HEK293 (cell line): ENCODE data around the gene C19orf33.
A peak's percentile ranks its signal among the peaks of the same experiment; 100 is the strongest.

Experiments
- ATF2 ChIP-seq: fragments of 450-650 bp; formaldehyde crosslinking; IDR thresholded peaks from 2 replicates; pipeline ENCODE4 v1.5.1; 2016; ENCODE audit warnings: missing biosample characterization, missing genetic modification characterization, low read depth
- BCL11B ChIP-seq: fragments of 450-650 bp; formaldehyde crosslinking; IDR thresholded peaks from 2 replicates; pipeline ENCODE4 v1.5.1; 2016; ENCODE audit warnings: low read depth, missing biosample characterization, missing genetic modification characterization
- EGR2 ChIP-seq: fragments of 450-650 bp; formaldehyde crosslinking; IDR thresholded peaks from 2 replicates; pipeline ENCODE4 v1.5.1; 2016; ENCODE audit warnings: low read depth, missing biosample characterization, missing genetic modification characterization
- GFI1B ChIP-seq: fragments of 450-650 bp; formaldehyde crosslinking; IDR thresholded peaks from 2 replicates; pipeline ENCODE4 v1.5.1; 2016; ENCODE audit warnings: missing biosample characterization, missing genetic modification characterization
- GLI2 ChIP-seq: fragments of 450-650 bp; formaldehyde crosslinking; IDR thresholded peaks from 2 replicates; pipeline ENCODE4; 2017; ENCODE audit warnings: missing biosample characterization, missing genetic modification characterization, low read depth, borderline replicate concordance
- HIC1 ChIP-seq: fragments of 450-650 bp; formaldehyde crosslinking; IDR thresholded peaks from 2 replicates; pipeline ENCODE4 v1.5.1; 2016; ENCODE audit warnings: missing biosample characterization, missing genetic modification characterization
- HOXA7 ChIP-seq: sonication (generic); formaldehyde crosslinking; IDR thresholded peaks from 2 replicates; pipeline ENCODE4 v1.8.1; 2022; ENCODE audit warnings: missing genetic modification reagents, borderline replicate concordance
- KLF16 ChIP-seq: fragments of 450-650 bp; formaldehyde crosslinking; IDR thresholded peaks from 2 replicates; pipeline ENCODE4 v1.5.1; 2017; ENCODE audit warnings: missing biosample characterization, missing genetic modification characterization
- PRDM1 ChIP-seq: fragments of 450-650 bp; formaldehyde crosslinking; IDR thresholded peaks from 2 replicates; pipeline ENCODE4; 2016; ENCODE audit warnings: missing biosample characterization, missing genetic modification characterization
- RBAK ChIP-seq: fragments of 450-650 bp; formaldehyde crosslinking; IDR thresholded peaks from 2 replicates; pipeline ENCODE4 v1.5.1; 2016; ENCODE audit warnings: missing biosample characterization, missing genetic modification characterization
- REPIN1 ChIP-seq: fragments of 450-650 bp; formaldehyde crosslinking; IDR thresholded peaks from 2 replicates; pipeline ENCODE4 v1.5.1; 2017; ENCODE audit warnings: missing biosample characterization, missing genetic modification characterization, low read depth
- SP3 ChIP-seq: fragments of 450-650 bp; formaldehyde crosslinking; IDR thresholded peaks from 2 replicates; pipeline ENCODE4 v1.5.1; 2016; ENCODE audit warnings: missing biosample characterization, missing genetic modification characterization
- TCF7L2 ChIP-seq: IDR thresholded peaks from 2 replicates; pipeline ENCODE4 v1.6.1; 2011; ENCODE audit warnings: low read depth, mild to moderate bottlenecking, inconsistent platforms, low read length, moderate library complexity, borderline replicate concordance
- YY1 ChIP-seq: fragments of 450-650 bp; formaldehyde crosslinking; IDR thresholded peaks from 2 replicates; pipeline ENCODE4 v1.5.1; 2018; ENCODE audit warnings: missing biosample characterization, missing genetic modification characterization
- ZBTB21 ChIP-seq: fragments of 450-650 bp; formaldehyde crosslinking; IDR thresholded peaks from 2 replicates; pipeline ENCODE4 v1.5.1; 2017; ENCODE audit warnings: missing biosample characterization, missing genetic modification characterization
- ZBTB6 ChIP-seq: fragments of 450-650 bp; formaldehyde crosslinking; IDR thresholded peaks from 2 replicates; pipeline ENCODE4 v1.5.1; 2017; ENCODE audit warnings: missing biosample characterization, missing genetic modification characterization
- ZFHX2 ChIP-seq: fragments of 450-650 bp; formaldehyde crosslinking; conservative IDR thresholded peaks from 2 replicates; pipeline ENCODE4 v1.5.1; 2016; ENCODE audit warnings: missing biosample characterization, missing genetic modification characterization
- ZNF133 ChIP-seq: fragments of 450-650 bp; formaldehyde crosslinking; IDR thresholded peaks from 2 replicates; pipeline ENCODE4 v1.5.1; 2016; ENCODE audit warnings: missing biosample characterization, missing genetic modification characterization
- ZNF148 ChIP-seq: fragments of 450-650 bp; formaldehyde crosslinking; IDR thresholded peaks from 2 replicates; pipeline ENCODE4 v1.5.0; 2017; ENCODE audit warnings: missing biosample characterization, missing genetic modification characterization, borderline replicate concordance
- ZNF19 ChIP-seq: fragments of 450-650 bp; formaldehyde crosslinking; IDR thresholded peaks from 2 replicates; pipeline ENCODE4; 2016; ENCODE audit warnings: missing biosample characterization, missing genetic modification characterization, low read depth
- ZNF202 ChIP-seq: fragments of 450-650 bp; formaldehyde crosslinking; IDR thresholded peaks from 2 replicates; pipeline ENCODE4 v1.5.1; 2016; ENCODE audit warnings: missing biosample characterization, missing genetic modification characterization, borderline replicate concordance
- ZNF214 ChIP-seq: fragments of 450-650 bp; formaldehyde crosslinking; IDR thresholded peaks from 2 replicates; pipeline ENCODE4 v1.5.1; 2017; ENCODE audit warnings: missing biosample characterization, mild to moderate bottlenecking, missing genetic modification characterization, borderline replicate concordance
- ZNF221 ChIP-seq: fragments of 450-650 bp; formaldehyde crosslinking; IDR thresholded peaks from 2 replicates; pipeline ENCODE4 v1.5.1; 2017; ENCODE audit warnings: missing biosample characterization, missing genetic modification characterization, borderline replicate concordance
- ZNF24 ChIP-seq: fragments of 450-650 bp; formaldehyde crosslinking; IDR thresholded peaks from 2 replicates; pipeline ENCODE4 v1.5.1; 2016; ENCODE audit warnings: missing biosample characterization, missing genetic modification characterization
- ZNF341 ChIP-seq: fragments of 450-650 bp; formaldehyde crosslinking; IDR thresholded peaks from 2 replicates; pipeline ENCODE4; 2016; ENCODE audit warnings: low read depth, missing biosample characterization, missing genetic modification characterization
- ZNF404 ChIP-seq: fragments of 450-650 bp; formaldehyde crosslinking; IDR thresholded peaks from 2 replicates; pipeline ENCODE4 v1.5.1; 2017; ENCODE audit warnings: missing biosample characterization, missing genetic modification characterization
- ZNF426 ChIP-seq: fragments of 450-650 bp; formaldehyde crosslinking; IDR thresholded peaks from 2 replicates; pipeline ENCODE4 v1.5.1; 2017; ENCODE audit warnings: missing biosample characterization, missing genetic modification characterization, mild to moderate bottlenecking, inconsistent platforms, moderate library complexity
- ZNF529 ChIP-seq: fragments of 450-650 bp; formaldehyde crosslinking; IDR thresholded peaks from 2 replicates; pipeline ENCODE4 v1.5.1; 2017; ENCODE audit warnings: missing genetic modification characterization, missing biosample characterization; ENCODE audit not compliant: insufficient replicate concordance
- ZNF558 ChIP-seq: fragments of 450-650 bp; formaldehyde crosslinking; IDR thresholded peaks from 2 replicates; pipeline ENCODE4 v1.5.1; 2016; ENCODE audit warnings: missing biosample characterization, missing genetic modification characterization
- ZNF596 ChIP-seq: fragments of 450-650 bp; IDR thresholded peaks from 2 replicates; pipeline ENCODE4 v1.5.0; 2018; ENCODE audit warnings: missing biosample characterization, mild to moderate bottlenecking, missing genetic modification characterization, moderate library complexity
- ZNF629 ChIP-seq: fragments of 450-650 bp; formaldehyde crosslinking; IDR thresholded peaks from 2 replicates; pipeline ENCODE4 v1.5.1; 2017; ENCODE audit warnings: missing biosample characterization, missing genetic modification characterization
- ZNF658 ChIP-seq: fragments of 450-650 bp; formaldehyde crosslinking; IDR thresholded peaks from 2 replicates; pipeline ENCODE4; 2016; ENCODE audit warnings: missing biosample characterization, missing genetic modification characterization
- ZNF660 ChIP-seq: fragments of 450-650 bp; IDR thresholded peaks from 2 replicates; pipeline ENCODE4 v1.5.1; 2018; ENCODE audit warnings: missing biosample characterization, mild to moderate bottlenecking, missing genetic modification characterization
- ZNF747 ChIP-seq: fragments of 450-650 bp; formaldehyde crosslinking; IDR thresholded peaks from 2 replicates; pipeline ENCODE4 v1.5.1; 2016; ENCODE audit warnings: missing biosample characterization, missing genetic modification characterization
- ZNF776 ChIP-seq: fragments of 450-650 bp; formaldehyde crosslinking; IDR thresholded peaks from 2 replicates; pipeline ENCODE4 v1.5.0; 2017; ENCODE audit warnings: missing biosample characterization, missing genetic modification characterization, borderline replicate concordance

C19orf33 gene

GRCh38 chr19:38335949-38336637 lies 32.0 kb downstream of the C19orf33 start (continued):
- TF ChIP-seq ZNF776 (tag by site-specific recombination) (no peak), GFI1B (no peak), ZFHX2 (tag by site-specific recombination) (peak; percentile 85), ATF2 (tag by site-specific recombination) (no peak), ZNF148 (tag by site-specific recombination) (no peak; the same call in 1 of the 2 replicates), ZBTB6 (tag by site-specific recombination) (no peak), ZBTB21 (tag by site-specific recombination) (no peak; the same call in none of the 2 replicates), ZNF341 (tag by site-specific recombination) (no peak; the same call in 1 of the 2 replicates), SP3 (peak; percentile 95), BCL11B (tag by site-specific recombination) (peak; percentile 45; the same call in 1 of the 2 replicates), ZNF24 (tag by site-specific recombination) (no peak), YY1 (tag by site-specific recombination) (no peak; the same call in 1 of the 2 replicates), ZNF529 (tag by site-specific recombination) (no peak), ZNF221 (no peak), HIC1 (tag by site-specific recombination) (peak; percentile 100), ZNF133 (tag by site-specific recombination) (no peak; the same call in 1 of the 2 replicates), KLF16 (peak; percentile 69), EGR2 (peak; percentile 91), TCF7L2 (no peak), PRDM1 (peak; percentile 100), ZNF404 (no peak), RBAK (tag by site-specific recombination) (no peak), ZNF426 (tag by site-specific recombination) (no peak), ZNF629 (tag by site-specific recombination) (no peak; the same call in 1 of the 2 replicates), ZNF596 (tag by site-specific recombination) (no peak), ZNF202 (tag by site-specific recombination) (no peak), ZNF658 (tag by site-specific recombination) (no peak), HOXA7 (CRISPR knock-in tag) (no peak), ZNF660 (tag by site-specific recombination) (no peak), ZNF558 (tag by site-specific recombination) (no peak), REPIN1 (tag by site-specific recombination) (peak; percentile 94; the same call in 1 of the 2 replicates), ZNF214 (tag by site-specific recombination) (no peak), ZNF747 (tag by site-specific recombination) (no peak), ZNF19 (no peak), GLI2 (no peak)
